ENCODE measurements around the gene TGFBR2. TPM values are rescaled to one million over a fixed set of nuclear protein-coding genes. Genes with fewer than 3 reads are reported as not detected.
A peak's percentile ranks its signal among the peaks of the same experiment; 100 is the strongest.

TGFBR2 gene
- total RNA-seq, 8 experiments from 2014 or later: 0.16 to 27.1 (median 2.2) TPM

DNA sequence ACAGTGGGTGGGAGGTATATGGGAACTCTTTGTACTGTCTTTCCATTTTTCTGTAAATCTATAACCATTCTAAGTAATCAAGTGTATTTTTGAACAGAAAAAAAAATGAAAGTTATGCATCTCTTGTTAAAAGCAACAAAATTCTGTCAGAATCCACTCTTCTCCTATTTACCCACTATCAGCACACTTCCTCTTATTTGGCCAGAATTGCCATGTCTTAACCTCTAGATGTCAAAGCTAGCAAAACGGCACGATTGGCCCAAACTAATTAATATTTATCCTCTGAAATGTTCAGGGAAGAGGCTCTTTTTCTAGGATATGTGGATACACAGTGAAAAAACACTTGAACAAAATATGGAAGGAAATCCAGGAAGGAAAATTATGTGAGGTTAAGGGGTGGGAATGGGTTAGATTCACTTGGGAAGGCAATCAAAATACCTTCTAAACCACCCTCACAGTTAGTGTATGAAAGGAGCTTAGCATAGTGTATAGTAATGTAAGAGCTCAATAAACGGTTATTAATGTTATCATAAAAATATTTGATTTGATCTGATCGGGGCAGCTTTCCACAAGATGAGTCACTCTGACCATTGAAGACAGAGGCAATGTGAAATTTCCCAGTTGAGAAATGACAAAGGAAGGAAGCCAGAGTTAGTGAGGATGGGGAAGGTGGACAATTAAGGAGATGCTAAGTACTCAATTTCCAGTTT lies 20.1 kb upstream of the TGFBR2 start:
- in situ Hi-C loops (cut with MboI; ENCODE audit: low pct_unique_long_range_greater_than_20kb in 2 of 9, low sequenced_read_pairs in 9 of 9, unreplicated experiment in 9 of 9): no loop called here
- no peak overlapping the region for H3K27ac ChIP-seq
- H3K4me1 ChIP-seq (replicated peaks in 1 of 2): no peaks in the 10 kb centered on the region
- WGBS, 10 experiments: 60 to 100% (median 84%) methylated on average over 2 to 4 of the region's 4 CpGs; no CpG with 5 or more reads in 1 of the 10 experiments
- no peak overlapping the region for H3K4me3 ChIP-seq
- no peak for ATAC-seq (replicated peaks in 6 of 8)

DNA sequence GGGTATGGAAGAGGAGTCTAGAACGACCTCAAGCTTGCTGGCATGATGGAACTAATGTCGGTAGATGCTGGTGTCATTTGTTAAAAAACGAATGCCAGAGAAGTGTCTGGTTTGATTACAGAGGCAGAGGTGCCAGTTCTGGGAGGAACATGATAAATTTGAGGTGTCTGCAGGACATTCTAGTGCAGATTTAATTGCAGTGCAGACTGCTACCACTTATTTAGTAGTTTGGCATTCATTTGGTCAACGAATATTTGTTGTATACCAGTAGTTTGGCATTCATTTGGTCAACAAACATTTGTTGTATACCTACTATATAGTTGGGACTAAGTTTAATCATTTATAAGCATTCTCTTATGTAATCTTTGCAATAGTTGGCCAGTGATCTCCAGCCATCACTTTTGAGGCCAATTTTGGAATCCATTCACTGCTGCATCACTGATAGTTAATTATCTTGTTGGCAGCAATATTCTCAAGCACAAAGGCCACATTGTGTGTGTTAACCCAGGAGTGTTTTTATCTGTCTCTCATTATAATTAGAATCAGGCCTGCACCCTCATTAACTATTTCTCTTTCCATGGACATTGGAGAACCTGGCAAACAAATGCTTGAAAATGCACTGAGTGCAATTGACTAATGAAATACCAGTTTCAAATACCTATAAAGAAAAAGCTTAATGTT lies 19.5 kb upstream of the TGFBR2 start:
- Histone ChIP-seq H3K4me1 (replicated peaks in 1 of 2) (no peaks in the 10 kb centered on the region), H3K27ac (no peak overlapping the region), H3K4me3 (no peak overlapping the region)
- no peak for ATAC-seq (replicated peaks in 6 of 8)
- in situ Hi-C loops (cut with MboI; ENCODE audit: low pct_unique_long_range_greater_than_20kb in 2 of 9, low sequenced_read_pairs in 9 of 9, unreplicated experiment in 9 of 9): no loop called here
- WGBS, 10 experiments: 48 to 100% (median 76%) methylated on average over 1 to 4 of the region's 4 CpGs

DNA sequence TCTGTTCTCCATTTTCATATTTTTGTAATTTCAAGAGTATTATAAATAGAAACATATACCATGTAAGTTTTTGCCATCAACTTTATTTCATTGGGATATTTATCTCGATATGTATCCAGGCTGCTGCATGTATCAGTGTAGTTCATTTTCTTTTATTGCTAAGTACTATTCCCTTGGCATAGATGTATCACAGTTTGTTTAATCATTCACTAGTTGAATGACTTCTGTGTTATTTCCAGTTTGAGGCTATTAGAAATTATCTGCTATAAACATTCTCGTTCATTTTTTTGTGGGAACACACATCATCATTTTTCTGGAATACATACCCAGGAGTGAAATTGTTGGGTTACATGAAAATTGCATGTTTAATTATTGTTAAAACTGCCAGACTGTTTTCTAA lies 18.5 kb upstream of the TGFBR2 start:
- no peak overlapping the region for H3K4me3 ChIP-seq
- no peak overlapping the region for H3K27ac ChIP-seq
- in situ Hi-C loops (cut with MboI; ENCODE audit: low pct_unique_long_range_greater_than_20kb in 2 of 9, low sequenced_read_pairs in 9 of 9, unreplicated experiment in 9 of 9): no loop called here
- WGBS, 10 experiments: 57 to 100% (median 95%) methylated on average over 1 to 2 of the region's 2 CpGs; no CpG with 5 or more reads in 1 of the 10 experiments
- H3K4me1 ChIP-seq (replicated peaks in 1 of 2): no peaks in the 10 kb centered on the region
- no peak for ATAC-seq (replicated peaks in 6 of 8)

DNA sequence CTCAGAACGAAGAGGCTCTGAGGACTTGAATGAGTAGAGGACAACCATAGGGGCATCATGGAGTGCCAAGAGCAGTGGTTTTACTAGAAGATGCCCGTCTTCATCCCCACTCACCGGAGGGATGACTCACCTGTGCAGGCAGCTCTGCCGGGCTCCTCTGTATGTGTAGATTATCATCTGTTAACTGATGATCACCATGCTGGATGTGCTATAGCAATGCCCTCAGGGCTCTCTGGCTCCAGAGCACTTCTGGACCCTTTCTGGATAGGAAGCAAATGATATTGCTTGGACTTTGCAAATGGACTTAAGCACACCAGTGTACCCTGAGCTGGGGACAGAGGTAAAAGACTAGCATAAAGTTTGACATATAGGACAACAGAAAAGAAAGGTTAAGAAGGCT lies 10.2 kb upstream of the TGFBR2 start:
- 43 to 100% (median 89%) methylated on average over 1 to 3 of the region's 4 CpGs; no CpG with 5 or more reads in 2 of the 10 experiments for WGBS, 10 experiments
- in situ Hi-C loops (cut with MboI; ENCODE audit: low pct_unique_long_range_greater_than_20kb in 2 of 9, low sequenced_read_pairs in 9 of 9, unreplicated experiment in 9 of 9): no loop called here
- Histone ChIP-seq H3K4me1 (replicated peaks in 1 of 2) (no peaks in the 10 kb centered on the region), H3K4me3 (no peak overlapping the region), H3K27ac (no peak overlapping the region)
- no peak for ATAC-seq (replicated peaks in 6 of 8)

DNA sequence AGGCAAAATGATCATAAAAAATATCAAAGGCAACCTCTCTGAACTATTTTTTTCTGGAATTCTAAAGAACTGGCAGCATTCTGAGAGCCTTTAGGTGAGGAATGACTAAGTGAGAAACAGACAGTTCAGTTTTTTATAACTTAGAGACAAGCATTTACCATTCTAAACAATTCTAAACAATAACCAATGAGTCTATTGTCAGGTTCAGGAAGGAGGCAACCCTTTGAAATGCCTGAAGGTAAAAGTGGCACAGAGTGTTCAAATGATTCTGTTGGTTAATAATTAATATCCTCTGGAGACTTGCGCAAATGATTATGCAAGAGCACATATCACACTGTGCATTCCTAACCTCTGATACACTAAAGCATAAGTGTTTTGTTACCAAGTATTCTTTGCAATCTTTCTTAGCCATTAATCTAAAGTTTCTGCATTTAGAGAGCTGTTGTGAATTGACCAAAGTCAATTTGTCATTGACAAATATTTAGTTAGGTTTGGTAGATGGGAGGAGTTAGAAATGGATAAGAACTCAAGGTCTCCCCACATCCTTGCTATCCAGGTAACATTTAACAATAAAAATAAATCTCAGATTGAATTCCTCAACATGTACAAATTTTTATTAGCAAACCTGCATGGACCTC lies 9.2 kb upstream of the TGFBR2 start:
- no peak overlapping the region for H3K4me3 ChIP-seq
- WGBS, 10 experiments: 0 to 50% (median 31%) methylated on average over 1 of the region's 1 CpG; no CpG with 5 or more reads in 4 of the 10 experiments
- in situ Hi-C loops (cut with MboI; ENCODE audit: low pct_unique_long_range_greater_than_20kb in 2 of 9, low sequenced_read_pairs in 9 of 9, unreplicated experiment in 9 of 9): no loop called here
- no peaks in the 10 kb centered on the region for H3K4me1 ChIP-seq (replicated peaks in 1 of 2)
- H3K27ac ChIP-seq: no peak overlapping the region
- peak in 2 of 8 experiments; percentile 72 to 81 for ATAC-seq (replicated peaks in 6 of 8)

DNA sequence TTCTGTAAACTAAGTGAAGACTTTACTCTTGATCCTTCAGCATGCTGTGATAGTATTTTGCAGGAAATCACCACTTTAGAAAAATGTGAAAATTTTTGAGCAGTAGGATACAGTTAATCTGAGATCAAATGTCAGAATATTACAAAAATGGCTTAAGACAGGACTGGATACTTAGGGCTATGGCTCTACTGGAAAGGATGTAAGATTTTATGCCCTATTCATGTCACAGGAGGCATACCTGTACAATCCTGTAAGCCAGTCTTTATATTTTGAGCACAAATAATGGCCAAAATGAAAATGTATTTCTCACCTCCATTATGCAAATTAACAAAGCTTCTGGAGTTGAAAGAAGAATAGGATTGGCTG lies 8.6 kb upstream of the TGFBR2 start:
- in situ Hi-C loops (cut with MboI; ENCODE audit: low pct_unique_long_range_greater_than_20kb in 2 of 9, low sequenced_read_pairs in 9 of 9, unreplicated experiment in 9 of 9): no loop called here
- Histone ChIP-seq H3K4me3 (no peak overlapping the region), H3K4me1 (replicated peaks in 1 of 2) (no peaks in the 10 kb centered on the region), H3K27ac (no peak overlapping the region)
- no peak for ATAC-seq (replicated peaks in 6 of 8)

DNA sequence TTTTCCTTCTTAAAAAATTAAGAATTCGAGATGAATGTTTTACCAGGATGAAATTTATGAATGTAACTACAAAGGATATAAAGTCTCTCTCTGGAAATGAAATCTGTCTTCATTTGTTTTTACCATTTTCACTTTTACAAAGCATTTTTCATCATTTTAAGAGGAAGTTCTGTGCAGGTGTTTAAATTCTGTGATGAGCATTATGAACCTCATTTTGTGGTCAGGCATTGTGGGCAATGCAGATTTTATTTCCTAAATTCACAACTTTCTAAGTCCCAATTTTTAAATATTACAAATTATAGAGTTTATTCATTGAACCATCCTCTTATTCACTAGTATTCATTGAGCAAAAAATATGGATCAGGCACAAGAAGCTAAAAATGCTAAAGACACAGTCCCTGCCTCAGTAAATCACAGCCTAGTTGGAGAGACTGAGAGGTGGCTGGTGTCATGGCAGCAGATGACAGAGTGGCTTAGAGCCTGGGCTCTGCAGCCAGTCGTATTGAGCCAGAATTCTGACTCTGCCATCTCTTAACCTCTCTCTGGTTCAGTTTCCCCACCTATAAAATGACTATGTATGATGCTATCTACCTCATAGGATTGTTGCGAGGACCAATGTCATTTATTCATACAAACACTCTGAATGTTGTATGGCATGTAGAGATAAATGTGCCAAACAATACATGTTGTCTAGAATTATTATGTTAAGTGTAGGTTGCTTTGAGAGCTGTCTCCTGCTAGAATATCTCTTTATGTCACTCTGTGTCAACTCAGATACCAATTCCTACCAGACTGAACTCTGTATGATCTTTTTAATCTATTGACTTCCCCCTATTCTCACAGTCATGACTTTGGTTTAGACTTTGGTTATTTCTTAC lies 7.5 kb upstream of the TGFBR2 start:
- H3K4me1 ChIP-seq (replicated peaks in 1 of 2): no peaks in the 10 kb centered on the region
- in situ Hi-C loops (cut with MboI; ENCODE audit: low pct_unique_long_range_greater_than_20kb in 2 of 9, low sequenced_read_pairs in 9 of 9, unreplicated experiment in 9 of 9): no loop called here
- ATAC-seq (replicated peaks in 6 of 8): no peak
- H3K27ac ChIP-seq: no peak overlapping the region
- WGBS, 10 experiments: 50 to 90% (median 77%) methylated on average over 1 to 3 of the region's 3 CpGs
- no peak overlapping the region for H3K4me3 ChIP-seq

DNA sequence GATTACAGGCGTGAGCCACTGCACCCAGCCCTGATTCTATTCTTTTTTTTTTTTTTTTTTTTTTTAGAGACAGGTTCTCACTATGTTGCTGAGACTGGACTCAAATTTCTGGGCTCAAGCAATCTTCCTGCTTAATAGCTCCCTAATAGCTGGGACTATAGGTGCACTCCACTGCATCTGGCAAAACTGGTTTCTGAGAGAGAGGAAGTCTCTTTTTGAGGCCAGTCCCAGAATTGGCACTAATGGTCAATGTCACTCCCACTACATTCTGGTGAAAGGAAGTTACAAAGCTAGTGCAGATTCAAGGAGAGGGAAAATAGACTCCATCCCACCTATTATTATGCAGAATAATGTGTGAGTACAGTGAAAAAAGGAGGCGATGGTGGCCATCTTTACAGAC lies 5.8 kb upstream of the TGFBR2 start:
- ATAC-seq (replicated peaks in 6 of 8): no peak

DNA sequence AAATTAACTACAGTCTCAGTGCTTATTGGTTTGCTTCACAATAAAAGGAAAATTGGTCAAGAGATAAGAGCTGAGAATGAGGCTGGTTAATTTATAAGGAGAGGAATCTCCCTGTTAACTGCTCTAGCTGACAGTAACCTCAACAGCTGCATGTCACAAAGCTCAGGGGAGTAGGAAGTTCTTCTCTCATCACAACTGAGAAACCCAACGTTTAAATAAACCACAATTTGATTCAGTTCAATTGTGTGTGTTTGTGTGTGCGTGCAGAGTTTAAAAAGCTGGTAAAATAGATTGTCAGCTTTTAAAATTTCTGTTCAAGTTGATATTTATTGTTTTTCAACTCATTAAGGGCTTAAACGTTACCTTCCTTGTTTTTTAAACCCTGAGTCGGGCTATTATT lies 3.5 kb upstream of the TGFBR2 start:
- Histone ChIP-seq H3K4me1 (replicated peaks in 1 of 2) (peaks cover 0 to 3% of the 10 kb centered on the region in 2 donors), H3K4me3 (no peak overlapping the region), H3K27ac (no peak overlapping the region)
- WGBS, 10 experiments: 67 to 96% (median 77%) methylated on average over 2 to 4 of the region's 4 CpGs
- in situ Hi-C loops (cut with MboI; ENCODE audit: low pct_unique_long_range_greater_than_20kb in 2 of 9, low sequenced_read_pairs in 9 of 9, unreplicated experiment in 9 of 9): loop anchor here in 1 of 9 experiments (25.0 kb wide), 1 partner anchor 291 kb away; no protein-coding TSS in a partner anchor
- no peak for ATAC-seq (replicated peaks in 6 of 8)

More for the DNA sequence above, 5.8 kb upstream of the TGFBR2 start:
- Histone ChIP-seq H3K4me3 (no peak overlapping the region), H3K4me1 (replicated peaks in 1 of 2) (no peaks in the 10 kb centered on the region), H3K27ac (no peak overlapping the region)
- WGBS, 10 experiments: 60 to 100% (median 100%) methylated on average over 1 to 2 of the region's 2 CpGs; no CpG with 5 or more reads in 1 of the 10 experiments
- in situ Hi-C loops (cut with MboI; ENCODE audit: low pct_unique_long_range_greater_than_20kb in 2 of 9, low sequenced_read_pairs in 9 of 9, unreplicated experiment in 9 of 9): loop anchor here in 1 of 9 experiments (25.0 kb wide), 1 partner anchor 288 kb away; no protein-coding TSS in a partner anchor

DNA sequence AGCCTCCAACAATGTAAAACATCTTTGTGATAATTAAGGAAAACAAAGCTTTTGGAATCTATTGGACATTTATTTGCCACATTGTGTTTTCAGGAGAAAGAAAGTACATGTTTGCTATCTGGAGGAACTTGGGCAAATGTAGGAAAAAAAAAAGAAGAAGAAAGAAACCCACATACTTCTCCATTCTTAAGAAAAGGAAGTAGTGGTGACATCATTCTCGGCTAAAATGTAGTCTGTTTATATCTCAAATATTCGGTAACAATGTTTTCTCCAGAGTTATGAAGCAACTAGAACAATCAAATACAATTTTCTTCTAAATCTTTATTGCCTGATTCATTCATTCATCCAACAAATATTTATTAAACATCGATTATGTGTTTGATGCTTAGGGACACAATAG lies 2.3 kb upstream of the TGFBR2 start:
- no peak for ATAC-seq (replicated peaks in 6 of 8)
- peaks cover 0 to 3% of the 10 kb centered on the region in 2 donors for H3K4me1 ChIP-seq (replicated peaks in 1 of 2)
- H3K4me3 ChIP-seq: no peak overlapping the region
- H3K27ac ChIP-seq: no peak overlapping the region
- in situ Hi-C loops (cut with MboI; ENCODE audit: low pct_unique_long_range_greater_than_20kb in 2 of 9, low sequenced_read_pairs in 9 of 9, unreplicated experiment in 9 of 9): loop anchor here in 1 of 9 experiments (25.0 kb wide), 1 partner anchor 292 kb away; no protein-coding TSS in a partner anchor
- 75 to 100% (median 92%) methylated on average over 1 to 3 of the region's 3 CpGs for WGBS, 10 experiments

DNA sequence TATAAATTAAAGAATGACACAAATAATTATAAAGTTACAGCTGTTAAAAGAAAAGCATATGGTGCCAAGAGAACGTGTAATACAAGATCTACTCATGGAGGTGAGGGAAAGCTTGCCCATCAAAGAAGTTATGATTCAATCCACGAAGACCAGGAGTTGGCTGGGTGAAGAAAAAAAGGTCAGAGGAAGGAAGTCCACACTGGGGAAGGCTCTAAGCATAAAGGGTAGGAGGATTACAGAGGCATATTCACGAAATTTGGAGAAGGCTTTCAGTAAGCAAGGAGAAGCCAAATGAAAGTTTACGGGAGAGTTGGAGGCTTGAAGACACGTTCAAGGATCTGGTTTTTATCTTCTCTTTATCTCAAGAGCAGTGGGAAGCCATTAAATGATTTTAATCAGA lies 1.8 kb upstream of the TGFBR2 start:
- no peak for ATAC-seq (replicated peaks in 6 of 8)
- WGBS, 10 experiments: 66 to 100% (median 91%) methylated on average over 3 to 5 of the region's 5 CpGs
- peaks cover 0 to 3% of the 10 kb centered on the region in 2 donors for H3K4me1 ChIP-seq (replicated peaks in 1 of 2)
- H3K4me3 ChIP-seq: no peak overlapping the region
- H3K27ac ChIP-seq: no peak overlapping the region
- in situ Hi-C loops (cut with MboI; ENCODE audit: low pct_unique_long_range_greater_than_20kb in 2 of 9, low sequenced_read_pairs in 9 of 9, unreplicated experiment in 9 of 9): loop anchor here in 1 of 9 experiments (25.0 kb wide), 1 partner anchor 292 kb away; no protein-coding TSS in a partner anchor

DNA sequence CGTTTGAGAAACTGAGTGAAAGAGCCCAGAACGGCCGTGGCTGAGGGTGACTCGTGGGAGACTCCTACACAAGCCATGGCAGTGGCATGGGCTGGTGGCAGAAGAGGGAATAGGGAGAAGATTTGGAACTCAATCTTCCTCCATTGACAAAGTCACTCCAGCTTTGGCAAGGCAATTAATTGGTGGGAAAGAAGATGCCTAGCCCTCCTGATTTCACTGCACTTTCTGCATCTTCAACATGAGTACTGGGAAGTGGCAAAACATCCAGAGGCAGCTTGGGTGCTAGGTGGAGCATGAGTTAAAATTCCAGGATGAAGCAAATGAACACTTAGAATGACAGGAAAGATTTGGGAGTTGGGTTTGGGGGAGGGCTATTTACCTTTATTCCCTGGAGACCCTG lies 1.4 kb upstream of the TGFBR2 start:
- in situ Hi-C loops (cut with MboI; ENCODE audit: low pct_unique_long_range_greater_than_20kb in 2 of 9, low sequenced_read_pairs in 9 of 9, unreplicated experiment in 9 of 9): loop anchor here in 1 of 9 experiments (25.0 kb wide), 1 partner anchor 293 kb away; no protein-coding TSS in a partner anchor
- Histone ChIP-seq H3K4me3 (no peak overlapping the region), H3K27ac (no peak overlapping the region), H3K4me1 (replicated peaks in 1 of 2) (peaks cover 0 to 3% of the 10 kb centered on the region in 2 donors)
- 57 to 87% (median 79%) methylated on average over 1 to 4 of the region's 4 CpGs; no CpG with 5 or more reads in 4 of the 10 experiments for WGBS, 10 experiments
- ATAC-seq (replicated peaks in 6 of 8): no peak

All from motor neuron (in vitro differentiated cells).